SK-N-SH (cell line): ENCODE measurements around the gene SERPINA1. TPM values are rescaled to one million over a fixed set of nuclear protein-coding genes. Genes with fewer than 3 reads are reported as not detected.

Experiments
- CTCF ChIA-PET: fragments of 300-600, 350-600 bp; formaldehyde crosslinking; extraction: SDS; loops from one replicate; lab custom pipeline; 2021; lab: Yijun Ruan, JAX
- POLR2A ChIA-PET: fragments of 350-600 bp; sonication (Branson Sonifier 250); formaldehyde crosslinking; extraction: SDS; loops from one replicate; lab custom pipeline; 2020; ENCODE audit warnings: antibody characterized with exemption, inconsistent platforms; lab: Yijun Ruan, JAX
- DNase-seq: peaks from one replicate; pipeline ENCODE4 v3.0.0; 2012
- H2AFZ ChIP-seq: fragments of 200-600 bp; sonication (generic); 2 replicates; pipeline ENCODE4 v1.8.1; 2016; ENCODE audit warnings: antibody characterized with exemption, mild to moderate bottlenecking, low read depth
- H3F3A ChIP-seq: fragments of 200-600 bp; sonication (generic); replicated peaks from 2 replicates; pipeline ENCODE3; 2016; ENCODE audit warnings: antibody characterized with exemption, mild to moderate bottlenecking; ENCODE audit not compliant: insufficient read depth
- H3K27ac ChIP-seq, 2 experiments: fragments of 200-500 bp in 1 of 2; fragments of 200-600 bp in 1 of 2; sonication (Bioruptor generic) in 1 of 2; sonication (generic), shearing (Covaris generic) in 1 of 2; 2 replicates each; pipeline versions ENCODE4 v1.5.1 to v1.6.1; 2014 to 2016; ENCODE audit warnings: low read depth in 2 of 2, inconsistent platforms in 1 of 2, low read length in 1 of 2, mild to moderate bottlenecking in 1 of 2, mixed read lengths in 1 of 2
- H3K27me3 ChIP-seq: fragments of 200-600 bp; sonication (generic), shearing (Covaris generic); 2 replicates; pipeline ENCODE4 v1.6.1; 2016; ENCODE audit warnings: mixed run types; ENCODE audit not compliant: insufficient read depth
- H3K36me3 ChIP-seq, 2 experiments: fragments of 200-500 bp in 1 of 2; fragments of 200-600 bp in 1 of 2; sonication (Bioruptor generic) in 1 of 2; sonication (generic) in 1 of 2; replicated peaks in 1 of 2; 2 replicates each; pipeline versions ENCODE3 to v1.5.1; 2014 to 2016; ENCODE audit warnings: low read length in 1 of 2, mild to moderate bottlenecking in 1 of 2; ENCODE audit not compliant: insufficient read depth in 2 of 2, control insufficient read depth in 1 of 2
- H3K4me1 ChIP-seq, 2 experiments: fragments of 200-500 bp in 1 of 2; fragments of 200-600 bp in 1 of 2; sonication (Bioruptor generic) in 1 of 2; sonication (generic), shearing (Covaris generic) in 1 of 2; 2 replicates each; pipeline versions ENCODE4 v1.5.1 to v1.6.1; 2014 to 2016; ENCODE audit warnings: low read depth in 1 of 2, low read length in 1 of 2, mixed run types in 1 of 2; ENCODE audit not compliant: insufficient read depth in 2 of 2, control insufficient read depth in 1 of 2
- H3K4me2 ChIP-seq: fragments of 200-600 bp; sonication (generic), shearing (Covaris generic); 2 replicates; pipeline ENCODE4 v1.6.1; 2017; ENCODE audit warnings: mixed run types
- H3K4me3 ChIP-seq, 2 experiments: fragments of 200-500 bp in 1 of 2; fragments of 200-600 bp in 1 of 2; sonication (Bioruptor generic) in 1 of 2; sonication (generic), shearing (Covaris generic) in 1 of 2; 2 replicates each; pipeline versions ENCODE4 v1.5.1 to v1.8.1; 2014 to 2016; ENCODE audit warnings: low read depth in 2 of 2, inconsistent platforms in 1 of 2, low read length in 1 of 2, mild to moderate bottlenecking in 1 of 2, mixed read lengths in 1 of 2, moderate library complexity in 1 of 2
- H3K79me2 ChIP-seq: fragments of 200-600 bp; sonication (generic); 2 replicates; pipeline ENCODE4 v1.8.1; 2017; ENCODE audit warnings: mild to moderate bottlenecking; ENCODE audit not compliant: insufficient read depth
- H3K9ac ChIP-seq: fragments of 200-600 bp; sonication (generic); 2 replicates; pipeline ENCODE4 v1.6.1; 2017; ENCODE audit warnings: mixed run types
- H3K9me2 ChIP-seq: fragments of 200-600 bp; sonication (generic); 2 replicates; pipeline ENCODE4 v1.6.1; 2017; ENCODE audit warnings: mixed run types
- H3K9me3 ChIP-seq: fragments of 200-600 bp; sonication (generic); 2 replicates; pipeline ENCODE4 v1.6.1; 2017; ENCODE audit warnings: mixed run types, mild to moderate bottlenecking, moderate library complexity
- H4K20me1 ChIP-seq: fragments of 200-600 bp; sonication (generic); 2 replicates; pipeline ENCODE4 v1.6.1; 2017; ENCODE audit warnings: mild to moderate bottlenecking, mixed run types; ENCODE audit not compliant: insufficient read depth
- FOXJ3 ChIP-seq: sonication (generic); formaldehyde crosslinking; IDR thresholded peaks from 2 replicates; pipeline ENCODE4 v1.5.1; 2020; ENCODE audit warnings: mild to moderate bottlenecking, missing genetic modification reagents
- GATA2 ChIP-seq: sonication (generic); formaldehyde crosslinking; IDR thresholded peaks from 2 replicates; pipeline ENCODE4 v1.5.0; 2020; ENCODE audit warnings: mild to moderate bottlenecking, missing genetic modification reagents
- MXI1 ChIP-seq: IDR thresholded peaks from 2 replicates; pipeline ENCODE4 v1.6.1; 2012; ENCODE audit warnings: mild to moderate bottlenecking, low read depth, low read length, improper control_type of control experiment
- NRF1 ChIP-seq: IDR thresholded peaks from 2 replicates; pipeline ENCODE4 v1.6.1; 2012; ENCODE audit warnings: low read depth, mild to moderate bottlenecking, low read length
- RAD21 ChIP-seq: IDR thresholded peaks from 2 replicates; pipeline ENCODE4 v1.6.1; 2012; ENCODE audit warnings: mild to moderate bottlenecking, low read length
- RCOR1 ChIP-seq: fragments of 150-350 bp; IDR thresholded peaks from 2 replicates; pipeline ENCODE4 v1.6.1; 2017; ENCODE audit warnings: antibody characterized with exemption, low read length
- SMC3 ChIP-seq: IDR thresholded peaks from 2 replicates; pipeline ENCODE4 v1.6.1; 2012; ENCODE audit warnings: low read depth, low read length, improper control_type of control experiment
- WGBS: methylation state at CpG from one replicate; pipeline ENCODE4 v1.1.6; 2017; ENCODE audit warnings: low lambda C conversion rate; 5-methylcytosine and 5-hydroxymethylcytosine counted together
- polyA plus RNA-seq, 3 experiments: library from polyadenylated mRNA; depleted of rRNA; stranded (reverse); fragments of >200 nt; gene quantifications; 2 replicates each; pipeline ENCODE4 v1.2.3, GENCODE V29; 2012
- TF ChIP-seq, protein P1 (sequence below): fragments of 200-600 bp; sonication (generic); IDR thresholded peaks from 2 replicates; pipeline ENCODE4 v1.6.1; 2017; ENCODE audit warnings: antibody characterized with exemption, mild to moderate bottlenecking, moderate library complexity
- TF ChIP-seq, protein P2 (sequence below): IDR thresholded peaks from 2 replicates; pipeline ENCODE4 v1.4.0; 2012; ENCODE audit warnings: low read depth, borderline replicate concordance
- TF ChIP-seq, protein P3 (sequence below): IDR thresholded peaks from 2 replicates; pipeline ENCODE4; 2012

Gene SERPINA1
- polyA plus RNA-seq, 1 of the 3 experiments (the other 2 are of a cell fraction) = 11.3 TPM

DNA sequence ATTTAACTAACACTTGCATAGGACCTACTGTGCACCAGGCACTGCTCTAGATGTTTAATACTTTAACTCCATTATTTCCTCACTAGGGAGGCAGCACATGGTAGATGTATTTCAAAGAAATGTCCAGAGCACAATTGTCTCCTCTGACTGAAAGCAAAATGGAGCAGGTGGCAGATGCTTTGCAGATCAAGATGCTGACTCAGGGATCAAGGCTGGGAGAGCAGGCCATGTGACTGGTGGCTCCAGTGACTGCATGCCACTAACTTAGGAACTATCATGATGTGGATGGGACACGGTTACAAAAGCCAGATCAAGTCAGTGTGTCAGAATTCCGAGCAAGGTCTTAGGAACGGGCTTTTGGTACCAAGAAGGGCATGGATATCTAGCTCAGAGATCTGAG, 36.0 kb upstream of the SERPINA1 start:
- Histone ChIP-seq H3K4me2 (no peak overlapping the region), H3K4me1 (no peaks in the 10 kb centered on the region), H3K27me3 (peaks cover 6% of the 10 kb centered on the region; the same call in 1 of the 2 replicates), H3F3A (no peaks in the 10 kb centered on the region), H3K4me3 (no peak overlapping the region), H3K9ac (no peak overlapping the region), H3K36me3 (no peaks in the 10 kb centered on the region), H3K9me2 (no peaks in the 10 kb centered on the region), H3K79me2 (no peaks in the 10 kb centered on the region), H4K20me1 (no peaks in the 10 kb centered on the region), H2AFZ (no peak overlapping the region), H3K9me3 (no peaks in the 10 kb centered on the region), H3K27ac (no peak overlapping the region)
- ChIA-PET POLR2A (no interaction called here), CTCF (interaction anchor here (1.1 kb wide), 1 partner anchor 61 kb away, joined by 5 read pairs; no protein-coding TSS in a partner anchor)
- WGBS = 8% methylated on average over 3 of the region's 3 CpGs
- TF ChIP-seq RAD21 = no peak
- TF ChIP-seq MXI1 = no peak
- TF ChIP-seq NRF1 = no peak
- TF ChIP-seq FOXJ3 (CRISPR knock-in tag) = no peak
- TF ChIP-seq SMC3 = no peak
- TF ChIP-seq, protein P1, sequence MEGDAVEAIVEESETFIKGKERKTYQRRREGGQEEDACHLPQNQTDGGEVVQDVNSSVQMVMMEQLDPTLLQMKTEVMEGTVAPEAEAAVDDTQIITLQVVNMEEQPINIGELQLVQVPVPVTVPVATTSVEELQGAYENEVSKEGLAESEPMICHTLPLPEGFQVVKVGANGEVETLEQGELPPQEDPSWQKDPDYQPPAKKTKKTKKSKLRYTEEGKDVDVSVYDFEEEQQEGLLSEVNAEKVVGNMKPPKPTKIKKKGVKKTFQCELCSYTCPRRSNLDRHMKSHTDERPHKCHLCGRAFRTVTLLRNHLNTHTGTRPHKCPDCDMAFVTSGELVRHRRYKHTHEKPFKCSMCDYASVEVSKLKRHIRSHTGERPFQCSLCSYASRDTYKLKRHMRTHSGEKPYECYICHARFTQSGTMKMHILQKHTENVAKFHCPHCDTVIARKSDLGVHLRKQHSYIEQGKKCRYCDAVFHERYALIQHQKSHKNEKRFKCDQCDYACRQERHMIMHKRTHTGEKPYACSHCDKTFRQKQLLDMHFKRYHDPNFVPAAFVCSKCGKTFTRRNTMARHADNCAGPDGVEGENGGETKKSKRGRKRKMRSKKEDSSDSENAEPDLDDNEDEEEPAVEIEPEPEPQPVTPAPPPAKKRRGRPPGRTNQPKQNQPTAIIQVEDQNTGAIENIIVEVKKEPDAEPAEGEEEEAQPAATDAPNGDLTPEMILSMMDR = no peak
- TF ChIP-seq, protein P2, sequence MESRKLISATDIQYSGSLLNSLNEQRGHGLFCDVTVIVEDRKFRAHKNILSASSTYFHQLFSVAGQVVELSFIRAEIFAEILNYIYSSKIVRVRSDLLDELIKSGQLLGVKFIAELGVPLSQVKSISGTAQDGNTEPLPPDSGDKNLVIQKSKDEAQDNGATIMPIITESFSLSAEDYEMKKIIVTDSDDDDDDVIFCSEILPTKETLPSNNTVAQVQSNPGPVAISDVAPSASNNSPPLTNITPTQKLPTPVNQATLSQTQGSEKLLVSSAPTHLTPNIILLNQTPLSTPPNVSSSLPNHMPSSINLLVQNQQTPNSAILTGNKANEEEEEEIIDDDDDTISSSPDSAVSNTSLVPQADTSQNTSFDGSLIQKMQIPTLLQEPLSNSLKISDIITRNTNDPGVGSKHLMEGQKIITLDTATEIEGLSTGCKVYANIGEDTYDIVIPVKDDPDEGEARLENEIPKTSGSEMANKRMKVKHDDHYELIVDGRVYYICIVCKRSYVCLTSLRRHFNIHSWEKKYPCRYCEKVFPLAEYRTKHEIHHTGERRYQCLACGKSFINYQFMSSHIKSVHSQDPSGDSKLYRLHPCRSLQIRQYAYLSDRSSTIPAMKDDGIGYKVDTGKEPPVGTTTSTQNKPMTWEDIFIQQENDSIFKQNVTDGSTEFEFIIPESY = no peak
- TF ChIP-seq, protein P3, sequence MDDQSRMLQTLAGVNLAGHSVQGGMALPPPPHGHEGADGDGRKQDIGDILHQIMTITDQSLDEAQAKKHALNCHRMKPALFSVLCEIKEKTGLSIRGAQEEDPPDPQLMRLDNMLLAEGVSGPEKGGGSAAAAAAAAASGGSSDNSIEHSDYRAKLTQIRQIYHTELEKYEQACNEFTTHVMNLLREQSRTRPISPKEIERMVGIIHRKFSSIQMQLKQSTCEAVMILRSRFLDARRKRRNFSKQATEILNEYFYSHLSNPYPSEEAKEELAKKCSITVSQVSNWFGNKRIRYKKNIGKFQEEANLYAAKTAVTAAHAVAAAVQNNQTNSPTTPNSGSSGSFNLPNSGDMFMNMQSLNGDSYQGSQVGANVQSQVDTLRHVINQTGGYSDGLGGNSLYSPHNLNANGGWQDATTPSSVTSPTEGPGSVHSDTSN = no peak
- TF ChIP-seq RCOR1 = no peak
- no peak for TF ChIP-seq GATA2 (CRISPR knock-in tag)
- DNase-seq = no peak

DNA sequence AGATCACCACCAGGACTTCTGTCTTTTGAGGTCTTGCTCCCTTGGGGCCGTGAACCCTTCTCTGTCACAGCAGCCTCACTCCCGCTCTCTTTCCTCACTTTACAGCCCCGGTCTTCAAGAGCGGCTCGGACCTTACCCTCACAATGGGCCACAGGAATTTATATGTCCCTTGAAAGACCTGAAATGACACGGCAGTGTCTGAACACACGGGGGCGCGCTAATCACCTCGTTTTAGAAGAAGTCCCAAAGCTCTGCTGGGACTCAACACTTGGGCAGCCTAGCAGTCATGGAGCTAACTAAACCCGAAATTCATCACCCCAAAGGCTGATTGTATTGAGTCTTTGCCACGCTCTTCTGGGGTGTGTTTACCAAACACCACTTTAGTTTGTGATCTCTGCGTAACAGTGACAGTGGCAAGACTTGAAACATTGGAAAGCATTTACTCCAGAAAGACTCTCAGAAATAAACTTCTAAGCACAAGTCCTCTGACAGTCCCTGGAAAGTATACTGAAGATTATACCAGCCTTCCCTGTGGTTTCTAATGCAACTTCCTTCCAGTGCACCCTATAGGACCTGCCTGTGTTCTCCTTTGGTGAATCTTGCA, 35.2 kb upstream of the SERPINA1 start:
- no peaks in the 10 kb centered on the region for H4K20me1 ChIP-seq
- no peaks in the 10 kb centered on the region for H3K9me3 ChIP-seq
- TF ChIP-seq RAD21 = peak; percentile 50
- peak; percentile 44; the same call in 1 of the 2 replicates for TF ChIP-seq SMC3
- TF ChIP-seq, protein P1 = peak; percentile 79
- no peak for TF ChIP-seq MXI1
- TF ChIP-seq, all 33 proteins: peak for 3
- Histone ChIP-seq H3K27ac (no peak overlapping the region), H3K4me3 (peak overlapping the region; percentile 14 to 61; a peak in 3 of 4 replicates), H3K36me3 (no peaks in the 10 kb centered on the region), H3K4me1 (no peaks in the 10 kb centered on the region), H2AFZ (peak overlapping the region; percentile 95), H3K79me2 (no peaks in the 10 kb centered on the region), H3K4me2 (peak overlapping the region; percentile 59; the same call in 1 of the 2 replicates), H3K9ac (no peak overlapping the region), H3K27me3 (peaks cover 6% of the 10 kb centered on the region; the same call in 1 of the 2 replicates), H3K9me2 (no peaks in the 10 kb centered on the region), H3F3A (no peaks in the 10 kb centered on the region)
- ChIA-PET POLR2A (no interaction called here), CTCF (interaction anchor here (0.6 to 3.5 kb wide), 15 partner anchors 10 to 1012 kb away, joined by 3 to 37 read pairs (median 4); no protein-coding TSS in a partner anchor)
- peak; percentile 41 for DNase-seq
- WGBS = 9% methylated on average over 13 of the region's 13 CpGs
